HL-60/S4 (cell line): ENCODE data around the gene SNUPN.

Experiments
- in situ Hi-C: fragments of 300-500 bp; cut with MboI; formaldehyde crosslinking; loops from 2 replicates; pipeline ENCODE4 v1.14.3; 2022; ENCODE audit warnings: low sequenced_read_pairs

The SNUPN gene

GRCh38 chr15:75655931-75656330 lies 30.4 kb upstream of the SNUPN start:
- in situ Hi-C loops: no loop called here

- in situ Hi-C loops: no loop called here
Observed at GRCh38 chr15:75654201-75654907, 28.8 kb upstream of the SNUPN start.

GRCh38 chr15:75653347-75653913 lies 27.9 kb upstream of the SNUPN start:
- in situ Hi-C loops: no loop called here

GRCh38 chr15:75651810-75652543 lies 26.5 kb upstream of the SNUPN start:
- in situ Hi-C loops: no loop called here

- in situ Hi-C loops: no loop called here
Observed at GRCh38 chr15:75650908-75651809, 25.6 kb upstream of the SNUPN start.

GRCh38 chr15:75649848-75650247 lies 24.3 kb upstream of the SNUPN start:
- in situ Hi-C loops: loop anchor here (25.0 kb wide), 1 partner anchor 638 kb away; the partner anchor contains the start of gene PPCDC

GRCh38 chr15:75649045-75649761 lies 23.7 kb upstream of the SNUPN start:
- in situ Hi-C loops: loop anchor here (25.0 kb wide), 1 partner anchor 637 kb away; the partner anchor contains the start of gene PPCDC

GRCh38 chr15:75648156-75649000 lies 22.9 kb upstream of the SNUPN start:
- in situ Hi-C loops: loop anchor here (25.0 kb wide), 1 partner anchor 636 kb away; the partner anchor contains the start of gene PPCDC

- in situ Hi-C loops: loop anchor here (25.0 kb wide), 1 partner anchor 635 kb away; the partner anchor contains the start of gene PPCDC
Observed at GRCh38 chr15:75647370-75648155, 22.0 kb upstream of the SNUPN start, which contains the start of gene SNX33. Gene SNX33, plus strand, starts transcription at chr15:75647912. Its CDS starts 1,191 bp downstream, at chr15:75649103.

- in situ Hi-C loops: loop anchor here (25.0 kb wide), 1 partner anchor 635 kb away; the partner anchor contains the start of gene PPCDC
Observed at GRCh38 chr15:75646944-75647364, 21.4 kb upstream of the SNUPN start.

GRCh38 chr15:75646112-75646943 lies 20.8 kb upstream of the SNUPN start:
- in situ Hi-C loops: loop anchor here (25.0 kb wide), 1 partner anchor 634 kb away; the partner anchor contains the start of gene PPCDC

GRCh38 chr15:75644376-75644775 lies 18.9 kb upstream of the SNUPN start:
- in situ Hi-C loops: loop anchor here (25.0 kb wide), 1 partner anchor 632 kb away; the partner anchor contains the start of gene PPCDC

- in situ Hi-C loops: loop anchor here (25.0 kb wide), 1 partner anchor 629 kb away; the partner anchor contains the start of gene PPCDC
Observed at GRCh38 chr15:75641603-75642002, 16.1 kb upstream of the SNUPN start.

- in situ Hi-C loops: loop anchor here (25.0 kb wide), 1 partner anchor 629 kb away; the partner anchor contains the start of gene PPCDC
Observed at GRCh38 chr15:75641179-75641503, 15.6 kb upstream of the SNUPN start.

GRCh38 chr15:75640483-75641178 lies 15.1 kb upstream of the SNUPN start:
- in situ Hi-C loops: loop anchor here (25.0 kb wide), 1 partner anchor 628 kb away; the partner anchor contains the start of gene PPCDC
